ENCODE measurements around the gene EDEM3. TPM values are rescaled to one million over a fixed set of nuclear protein-coding genes. Genes with fewer than 3 reads are reported as not detected.
"Not testable (repeated sequence)": the region's sequence is repeated elsewhere in the genome, so short reads cannot be mapped to it uniquely, and the experiment has no call there.

EDEM3 gene
- polyA plus RNA-seq, 2 of the 4 experiments (the other 2 are of a cell fraction): 10.5 to 24.2 TPM

- FAIRE-seq (no peak), ATAC-seq (peak; percentile 22 to 32; a peak in 1 of 6 replicates), DNase-seq (ENCODE audit: low read depth in 1 of 2, low spot score in 1 of 2) (no peak)
- Histone ChIP-seq H3K4me2 (no peak overlapping the region), H3K4me1 (no peaks in the 10 kb centered on the region), H3K27ac (no peak overlapping the region), H3K4me3 (no peak overlapping the region), H3K9me3 (peaks cover 10% of the 10 kb centered on the region; the same call in 2 of the 3 replicates)
- CTCF ChIA-PET: interaction anchor here (1.1 kb wide), 1 partner anchor 21 kb away, joined by 3 read pairs; no protein-coding TSS in a partner anchor
- 56% methylated on average over 11 of the region's 11 CpGs for WGBS (ENCODE audit: missing lambda C conversion rate)
- POLR2A ChIA-PET: no interaction called here
- TF ChIP-seq NPAS2 (CRISPR knock-in tag; IDR thresholded peaks at IDR 0.05; ENCODE audit: borderline replicate concordance) (no peak), JUNB (IDR thresholded peaks at IDR 0.05) (no peak), HDAC2 (IDR thresholded peaks at IDR 0.05) (no peak), GATA3 (IDR thresholded peaks at IDR 0.05; ENCODE audit: borderline replicate concordance) (no peak), MAFK (IDR thresholded peaks at IDR 0.05; ENCODE audit: partially characterized antibody) (peak; percentile 58), E2F6 (IDR thresholded peaks at IDR 0.05; ENCODE audit: borderline replicate concordance, low read depth) (no peak), MAZ (IDR thresholded peaks at IDR 0.05; ENCODE audit: borderline replicate concordance, low read depth, low read length) (no peak)
Measured at GRCh38 chr1:184684285-184685074, 70.2 kb downstream of the EDEM3 start.

DNA sequence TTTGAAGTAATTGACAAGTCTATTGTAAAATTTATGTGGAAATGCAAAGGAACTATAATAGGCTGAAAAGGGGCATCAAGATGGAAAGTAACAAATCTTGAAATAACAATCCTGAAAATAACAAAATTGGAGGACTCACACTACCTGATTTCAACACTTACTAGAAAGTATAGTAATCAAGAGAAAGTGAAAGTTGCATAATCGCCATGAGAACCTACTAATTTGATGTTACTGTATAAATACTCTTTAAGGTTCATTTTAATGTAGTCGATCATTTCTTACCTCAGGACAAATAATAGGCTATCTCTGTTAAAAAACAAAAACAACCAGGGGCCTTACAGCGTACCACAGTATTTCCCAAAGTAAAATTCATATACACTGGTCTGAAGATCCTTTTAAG lies 71.7 kb downstream of the EDEM3 start:
- FAIRE-seq (no peak), DNase-seq (ENCODE audit: low read depth in 1 of 2, low spot score in 1 of 2) (no peak), ATAC-seq (no peak)
- POLR2A ChIA-PET: no interaction called here
- peaks cover 10% of the 10 kb centered on the region; the same call in 2 of the 3 replicates for H3K9me3 ChIP-seq
- no peaks in the 10 kb centered on the region for H3K4me1 ChIP-seq
- WGBS (ENCODE audit: missing lambda C conversion rate): 71% methylated on average over 3 of the region's 3 CpGs
- H3K27ac ChIP-seq: no peak overlapping the region
- CTCF ChIA-PET: interaction anchor here (0.9 kb wide), 1 partner anchor 19 kb away, joined by 3 read pairs; no protein-coding TSS in a partner anchor
- no peak overlapping the region for H3K4me2 ChIP-seq
- no peak overlapping the region for H3K4me3 ChIP-seq
- TF ChIP-seq CHD2 (IDR thresholded peaks at IDR 0.05; ENCODE audit: low read length, partially characterized antibody): no peak

DNA sequence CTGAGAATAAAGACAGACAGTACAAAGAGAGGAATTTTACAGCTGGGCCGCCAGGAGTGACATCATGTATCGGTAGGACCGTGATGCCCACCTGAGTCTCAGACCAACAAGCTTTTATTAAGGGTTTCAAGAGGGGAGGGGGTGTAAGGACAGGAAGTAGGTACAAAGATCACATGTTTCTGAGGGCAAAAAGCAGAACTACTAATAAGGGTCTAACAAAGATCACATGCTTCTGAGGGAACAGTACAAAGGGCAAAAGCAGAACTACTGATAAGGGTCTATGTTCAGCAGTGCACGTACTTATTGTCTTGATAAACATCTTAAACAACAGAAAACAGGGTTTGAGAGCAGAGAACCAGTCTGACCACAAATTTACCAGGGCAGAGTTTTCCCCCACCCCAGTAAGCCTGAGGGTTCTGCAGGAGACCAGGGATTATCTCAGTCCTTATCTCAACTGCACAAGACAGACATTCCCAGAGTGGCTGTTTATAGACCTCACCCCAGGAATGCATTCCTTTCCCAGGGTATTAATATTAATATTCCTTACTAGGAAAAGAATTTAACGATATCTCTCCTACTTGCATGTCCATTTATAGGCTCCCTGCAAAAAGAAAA lies 73.9 kb downstream of the EDEM3 start:
- FAIRE-seq; H3K4me2 ChIP-seq; POLR2A ChIA-PET; H3K4me3 ChIP-seq; ATAC-seq; H3K27ac ChIP-seq; H3K4me1 ChIP-seq; DNase-seq (ENCODE audit: low read depth in 1 of 2, low spot score in 1 of 2): not testable (repeated sequence)
- peaks cover 10% of the 10 kb centered on the region; the same call in 2 of the 3 replicates for H3K9me3 ChIP-seq
- CTCF ChIA-PET: interaction anchor here (0.6 to 2.6 kb wide), 2 partner anchors 17 to 77 kb away, joined by 3 to 10 read pairs; no protein-coding TSS in a partner anchor
- WGBS (ENCODE audit: missing lambda C conversion rate): 79% methylated on average over 5 of the region's 5 CpGs

DNA sequence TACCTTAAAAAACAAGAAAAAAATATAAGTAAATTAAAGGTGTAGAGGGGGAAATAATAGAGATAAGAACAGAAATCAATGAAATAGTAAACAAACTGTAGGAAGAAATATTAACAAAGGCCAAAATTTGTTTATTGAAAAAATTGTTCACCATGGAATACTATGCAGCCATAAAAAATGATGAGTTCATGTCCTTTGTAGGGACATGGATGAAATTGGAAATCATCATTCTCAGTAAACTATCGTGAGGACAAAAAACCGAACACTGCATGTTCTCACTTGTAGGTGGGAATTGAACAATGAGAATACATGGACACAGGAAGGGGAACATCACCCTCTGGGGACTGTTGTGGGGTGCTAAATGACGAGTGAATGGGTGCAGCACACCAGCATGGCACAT lies 75.2 kb downstream of the EDEM3 start:
- peaks cover 10% of the 10 kb centered on the region; the same call in 2 of the 3 replicates for H3K9me3 ChIP-seq
- H3K27ac ChIP-seq; H3K4me3 ChIP-seq; POLR2A ChIA-PET; H3K4me1 ChIP-seq; ATAC-seq; H3K4me2 ChIP-seq; DNase-seq (ENCODE audit: low read depth in 1 of 2, low spot score in 1 of 2); FAIRE-seq: not testable (repeated sequence)
- CTCF ChIA-PET: interaction anchor here (2.6 kb wide), 1 partner anchor 15 kb away, joined by 10 read pairs; no protein-coding TSS in a partner anchor
- WGBS (ENCODE audit: missing lambda C conversion rate): 5% methylated on average over 3 of the region's 3 CpGs

GRCh38 chr1:184677344-184677743 lies 77.3 kb downstream of the EDEM3 start:
- TF ChIP-seq ZFP36 (IDR thresholded peaks at IDR 0.05; ENCODE audit: borderline replicate concordance, partially characterized antibody) (no peak), MAFK (IDR thresholded peaks at IDR 0.05; ENCODE audit: partially characterized antibody) (peak; percentile 70)
- Histone ChIP-seq H3K4me1 (no peaks in the 10 kb centered on the region), H3K9me3 (peaks cover 9% of the 10 kb centered on the region; the same call in 2 of the 3 replicates), H3K4me2 (no peak overlapping the region), H3K27ac (no peak overlapping the region), H3K4me3 (no peak overlapping the region)
- ChIA-PET POLR2A (no interaction called here), CTCF (interaction anchor here (2.7 kb wide), 1 partner anchor 13 kb away, joined by 13 read pairs; no protein-coding TSS in a partner anchor)
- FAIRE-seq (no peak), ATAC-seq (no peak), DNase-seq (ENCODE audit: low read depth in 1 of 2, low spot score in 1 of 2) (no peak)

GRCh38 chr1:184673305-184673704 lies 81.4 kb downstream of the EDEM3 start:
- FAIRE-seq: no peak
- ChIA-PET POLR2A (no interaction called here), CTCF (interaction anchor here (1.0 to 1.6 kb wide), 2 partner anchors 9 to 294 kb away, joined by 4 to 5 read pairs; no protein-coding TSS in a partner anchor)
- Histone ChIP-seq H3K4me1 (no peaks in the 10 kb centered on the region), H3K9me3 (no peaks in the 10 kb centered on the region), H3K4me3 (no peak overlapping the region), H3K27ac (no peak overlapping the region), H3K4me2 (no peak overlapping the region)
- ATAC-seq: no peak
- WGBS (ENCODE audit: missing lambda C conversion rate): 73% methylated on average over 9 of the region's 9 CpGs
- no peak for DNase-seq (ENCODE audit: low read depth in 1 of 2, low spot score in 1 of 2)
- TF ChIP-seq RCOR1 (IDR thresholded peaks at IDR 0.05; ENCODE audit: low read depth, low read length): no peak
- TF ChIP-seq JUN (IDR thresholded peaks at IDR 0.05): no peak
- no peak for TF ChIP-seq KDM5A (IDR thresholded peaks at IDR 0.05)
- TF ChIP-seq ZSCAN20 (CRISPR knock-in tag; IDR thresholded peaks at IDR 0.05): no peak
- TF ChIP-seq HOXB13 (CRISPR knock-in tag; IDR thresholded peaks at IDR 0.05; ENCODE audit: low read depth): no peak
- TF ChIP-seq, protein P1, sequence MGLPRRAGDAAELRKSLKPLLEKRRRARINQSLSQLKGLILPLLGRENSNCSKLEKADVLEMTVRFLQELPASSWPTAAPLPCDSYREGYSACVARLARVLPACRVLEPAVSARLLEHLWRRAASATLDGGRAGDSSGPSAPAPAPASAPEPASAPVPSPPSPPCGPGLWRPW (IDR thresholded peaks at IDR 0.05): no peak
- TF ChIP-seq POLR2AphosphoS2 (conservative IDR thresholded peaks at IDR 0.05; ENCODE audit: low read length): no peak
- no peak for TF ChIP-seq TFCP2L1 (CRISPR knock-in tag; IDR thresholded peaks at IDR 0.05)
- TF ChIP-seq NR3C1 (IDR thresholded peaks at IDR 0.05): no peak
- no peak for TF ChIP-seq ZFP36 (IDR thresholded peaks at IDR 0.05; ENCODE audit: borderline replicate concordance, partially characterized antibody)
- no peak for TF ChIP-seq CEBPB (IDR thresholded peaks at IDR 0.05)
- no peak for TF ChIP-seq E2F6 (IDR thresholded peaks at IDR 0.05; ENCODE audit: borderline replicate concordance, low read depth)
- TF ChIP-seq KDM1A (IDR thresholded peaks at IDR 0.05; ENCODE audit: low read depth): no peak
- no peak for TF ChIP-seq TP53 (CRISPR knock-in tag; IDR thresholded peaks at IDR 0.05)

All from A549 (cell line).